GM12878 (cell line): ENCODE measurements around the gene PRKRA. TPM values are rescaled to one million over a fixed set of nuclear protein-coding genes. Genes with fewer than 3 reads are reported as not detected.

Source experiments
- ATF7 ChIP-seq: fragments of 450-650 bp; IDR thresholded peaks from 2 replicates; pipeline ENCODE4 v1.6.1; 2016; ENCODE audit warnings: low read depth, mild to moderate bottlenecking
- CBFB ChIP-seq: IDR thresholded peaks from 2 replicates; pipeline ENCODE4 v1.6.1; 2016; ENCODE audit warnings: antibody characterized with exemption, low read depth
- CREM ChIP-seq: IDR thresholded peaks from 2 replicates; pipeline ENCODE4 v1.6.1; 2014; ENCODE audit warnings: antibody characterized with exemption, low read depth
- HDGF ChIP-seq: fragments of 450-650 bp; IDR thresholded peaks from 2 replicates; pipeline ENCODE4 v1.6.1; 2016; ENCODE audit warnings: antibody characterized with exemption
- IRF3 ChIP-seq: fragments of 450-650 bp; IDR thresholded peaks from 2 replicates; pipeline ENCODE4 v1.6.1; 2014; ENCODE audit warnings: mild to moderate bottlenecking
- IRF4 ChIP-seq: IDR thresholded peaks from 2 replicates; pipeline ENCODE4 v1.6.1; 2011; ENCODE audit warnings: low read depth, low read length
- JUNB ChIP-seq: IDR thresholded peaks from 2 replicates; pipeline ENCODE4 v1.6.1; 2016; ENCODE audit warnings: antibody characterized with exemption, mild to moderate bottlenecking
- KLF5 ChIP-seq: fragments of 450-650 bp; IDR thresholded peaks from 2 replicates; pipeline ENCODE4 v1.6.1; 2014; ENCODE audit warnings: mild to moderate bottlenecking; ENCODE audit not compliant: partially characterized antibody
- MEF2A ChIP-seq: IDR thresholded peaks from 2 replicates; pipeline ENCODE4 v1.6.1; 2011; ENCODE audit warnings: low read depth, mild to moderate bottlenecking, low read length, moderate library complexity; ENCODE audit not compliant: insufficient read depth
- MEF2B ChIP-seq: fragments of 450-650 bp; IDR thresholded peaks from 2 replicates; pipeline ENCODE4 v1.6.1; 2018; ENCODE audit warnings: mild to moderate bottlenecking, moderate library complexity; ENCODE audit not compliant: partially characterized antibody, poor library complexity, severe bottlenecking
- MTA3 ChIP-seq: IDR thresholded peaks from 2 replicates; pipeline ENCODE4 v1.6.1; 2012; ENCODE audit warnings: low read length, inconsistent platforms, borderline replicate concordance
- MYC ChIP-seq: IDR thresholded peaks from 2 replicates; pipeline ENCODE4 v1.6.1; 2011; ENCODE audit warnings: mild to moderate bottlenecking, low read length, moderate library complexity, inconsistent platforms; ENCODE audit not compliant: insufficient read depth, insufficient replicate concordance, insufficient read length, severe bottlenecking
- PML ChIP-seq: IDR thresholded peaks from 2 replicates; pipeline ENCODE4 v1.6.1; 2012; ENCODE audit warnings: low read length, inconsistent platforms
- POU2F2 ChIP-seq: IDR thresholded peaks from 3 replicates; pipeline ENCODE4 v1.6.1; 2011; ENCODE audit warnings: low read depth, mild to moderate bottlenecking, low read length, borderline replicate concordance
- SPI1 ChIP-seq: IDR thresholded peaks from 2 replicates; pipeline ENCODE4 v1.6.1; 2011; ENCODE audit warnings: low read depth, mild to moderate bottlenecking, low read length, moderate library complexity, borderline replicate concordance; ENCODE audit not compliant: insufficient read depth
- STAT3 ChIP-seq: IDR thresholded peaks from 2 replicates; pipeline ENCODE4 v1.6.1; 2011; ENCODE audit warnings: low read depth, low read length, improper control_type of control experiment
- YY1 ChIP-seq: IDR thresholded peaks from 2 replicates; pipeline ENCODE4 v1.6.1; 2011; ENCODE audit warnings: low read depth, mild to moderate bottlenecking, low read length
- ZNF207 ChIP-seq: fragments of 450-650 bp; IDR thresholded peaks from 2 replicates; pipeline ENCODE4 v1.6.1; 2014; ENCODE audit warnings: antibody characterized with exemption, mild to moderate bottlenecking, borderline replicate concordance
- polyA plus RNA-seq, 11 experiments: library from polyadenylated mRNA; depleted of rRNA in 4 of 11; unstranded in 6 of 11; stranded (reverse) in 5 of 11; fragments of >200 nt; fragmentation: Nextera tagmentation in 4 of 11; fragmentation: Illumina TruSeq in 1 of 11; extraction: Ambion mirVana in 4 of 11; extraction: Trizol in 1 of 11; gene quantifications; 1 replicate in 1 of 11; 2 replicates in 10 of 11; pipeline versions ENCODE4 v1.2.1 to v1.2.3, GENCODE V29; 2011 to 2016; ENCODE audit warnings: inconsistent platforms in 2 of 11, missing spikeins in 2 of 11, low read depth in 1 of 11
- total RNA-seq, 4 experiments: library from RNA; depleted of rRNA in 3 of 4; stranded (reverse); fragments of >200 nt in 3 of 4; fragmentation: Illumina TruSeq in 1 of 4; extraction: Trizol in 1 of 4; gene quantifications; 2 replicates each; pipeline versions ENCODE4 v1.2.1 to v1.2.3, GENCODE V29; 2013 to 2021
- TF ChIP-seq, protein P1 (sequence below): IDR thresholded peaks from 2 replicates; pipeline ENCODE4 v1.6.1; 2011; ENCODE audit warnings: low read depth, mild to moderate bottlenecking, low read length, moderate library complexity, borderline replicate concordance; ENCODE audit errors: extremely low read depth
- TF ChIP-seq, protein P2 (sequence below): fragments of 150-350 bp; IDR thresholded peaks from 2 replicates; pipeline ENCODE4 v1.6.1; 2014; ENCODE audit warnings: mild to moderate bottlenecking, low read depth, low read length
- TF ChIP-seq, protein P3 (sequence below): fragments of 450-650 bp; IDR thresholded peaks from 2 replicates; pipeline ENCODE4 v1.6.1; 2016; ENCODE audit warnings: mild to moderate bottlenecking

Gene PRKRA
- total and polyA plus RNA-seq, 10 of the 15 experiments (the other 5 are each of a cell fraction or from before 2014, with no cell fraction given) = 19.1 to 75.6 (median 51.7) TPM

DNA sequence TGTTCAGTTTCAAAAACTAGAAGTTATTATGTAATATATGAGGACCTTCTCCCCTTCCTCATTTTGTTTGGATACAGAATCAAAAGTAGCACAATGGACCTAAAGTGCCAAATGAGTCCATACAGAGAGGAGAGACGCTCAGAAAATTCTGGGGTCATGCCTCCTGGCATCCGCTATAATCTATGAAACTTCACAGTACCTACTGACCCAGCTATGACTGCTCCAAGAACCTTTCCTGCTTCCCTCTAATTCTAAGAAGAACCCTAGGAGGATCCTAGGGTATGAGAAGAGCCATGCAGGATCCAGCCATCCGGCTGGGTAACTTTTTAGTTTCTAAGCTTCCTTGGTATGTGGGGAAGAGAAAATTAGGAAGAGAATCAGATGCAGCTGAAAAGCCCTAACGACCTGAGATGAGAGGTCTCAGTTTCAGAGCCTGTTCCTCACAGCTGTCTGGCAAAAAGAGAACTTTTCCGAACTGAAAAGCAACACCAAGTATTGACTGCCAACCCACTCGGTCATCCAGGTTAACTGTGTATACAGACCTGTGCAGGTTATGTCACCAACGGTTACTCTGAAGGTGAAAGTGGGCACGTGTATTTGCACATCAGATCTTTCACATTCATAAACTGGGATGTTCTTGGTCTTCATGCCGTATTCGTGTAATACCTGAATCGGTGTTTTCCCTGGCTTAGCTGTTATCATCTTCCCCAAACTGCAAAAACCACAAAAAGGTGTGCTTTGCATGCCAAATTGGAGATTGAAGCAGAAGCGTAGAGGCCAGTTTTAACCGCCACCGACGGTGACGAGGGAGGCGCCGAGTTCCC lies 1.1 kb downstream of the PRKRA start (continued):
- TF ChIP-seq IRF3 = no peak
- 0 out of 2 replicates have a peak, but pooled peaks have one; percentile 11 for TF ChIP-seq MEF2A
- TF ChIP-seq SPI1 = no peak
- TF ChIP-seq MYC = no peak
- peak; percentile 61; the same call in 1 of the 2 replicates for TF ChIP-seq ATF7
- TF ChIP-seq, protein P1, sequence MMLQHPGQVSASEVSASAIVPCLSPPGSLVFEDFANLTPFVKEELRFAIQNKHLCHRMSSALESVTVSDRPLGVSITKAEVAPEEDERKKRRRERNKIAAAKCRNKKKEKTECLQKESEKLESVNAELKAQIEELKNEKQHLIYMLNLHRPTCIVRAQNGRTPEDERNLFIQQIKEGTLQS = no peak
- TF ChIP-seq JUNB = peak; percentile 19; the same call in 1 of the 2 replicates
- TF ChIP-seq IRF4 = no peak
- peak; percentile 46 for TF ChIP-seq MEF2B
- TF ChIP-seq YY1 = no peak; the same call in 1 of the 2 replicates
- TF ChIP-seq, protein P2, sequence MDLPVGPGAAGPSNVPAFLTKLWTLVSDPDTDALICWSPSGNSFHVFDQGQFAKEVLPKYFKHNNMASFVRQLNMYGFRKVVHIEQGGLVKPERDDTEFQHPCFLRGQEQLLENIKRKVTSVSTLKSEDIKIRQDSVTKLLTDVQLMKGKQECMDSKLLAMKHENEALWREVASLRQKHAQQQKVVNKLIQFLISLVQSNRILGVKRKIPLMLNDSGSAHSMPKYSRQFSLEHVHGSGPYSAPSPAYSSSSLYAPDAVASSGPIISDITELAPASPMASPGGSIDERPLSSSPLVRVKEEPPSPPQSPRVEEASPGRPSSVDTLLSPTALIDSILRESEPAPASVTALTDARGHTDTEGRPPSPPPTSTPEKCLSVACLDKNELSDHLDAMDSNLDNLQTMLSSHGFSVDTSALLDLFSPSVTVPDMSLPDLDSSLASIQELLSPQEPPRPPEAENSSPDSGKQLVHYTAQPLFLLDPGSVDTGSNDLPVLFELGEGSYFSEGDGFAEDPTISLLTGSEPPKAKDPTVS = no peak
- 0 out of 2 replicates have a peak, but pooled peaks have one; percentile 12 for TF ChIP-seq HDGF
- peak; percentile 57; the same call in 1 of the 3 replicates for TF ChIP-seq POU2F2
- no peak for TF ChIP-seq STAT3
- TF ChIP-seq CBFB = peak; percentile 33; the same call in 1 of the 2 replicates
- peak; percentile 76; the same call in 1 of the 2 replicates for TF ChIP-seq MTA3
- TF ChIP-seq KLF5 = no peak
- TF ChIP-seq ZNF207 = no peak
- TF ChIP-seq, protein P3, sequence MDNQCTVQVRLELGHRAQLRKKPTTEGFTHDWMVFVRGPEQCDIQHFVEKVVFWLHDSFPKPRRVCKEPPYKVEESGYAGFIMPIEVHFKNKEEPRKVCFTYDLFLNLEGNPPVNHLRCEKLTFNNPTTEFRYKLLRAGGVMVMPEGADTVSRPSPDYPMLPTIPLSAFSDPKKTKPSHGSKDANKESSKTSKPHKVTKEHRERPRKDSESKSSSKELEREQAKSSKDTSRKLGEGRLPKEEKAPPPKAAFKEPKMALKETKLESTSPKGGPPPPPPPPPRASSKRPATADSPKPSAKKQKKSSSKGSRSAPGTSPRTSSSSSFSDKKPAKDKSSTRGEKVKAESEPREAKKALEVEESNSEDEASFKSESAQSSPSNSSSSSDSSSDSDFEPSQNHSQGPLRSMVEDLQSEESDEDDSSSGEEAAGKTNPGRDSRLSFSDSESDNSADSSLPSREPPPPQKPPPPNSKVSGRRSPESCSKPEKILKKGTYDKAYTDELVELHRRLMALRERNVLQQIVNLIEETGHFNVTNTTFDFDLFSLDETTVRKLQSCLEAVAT = 0 out of 2 replicates have a peak, but pooled peaks have one; percentile 49
- no peak for TF ChIP-seq PML
- TF ChIP-seq CREM = peak; percentile 48; the same call in 1 of the 2 replicates
